Prostate gland (tissue), 2 donors: ENCODE measurements around the gene MYH16.

Experiments used
- POLR2A ChIP-seq: fragments of 450-650 bp; IDR thresholded peaks from one replicate; pipeline ENCODE4 v1.6.1; 2016; ENCODE audit warnings: antibody characterized with exemption, mild to moderate bottlenecking
- POLR2AphosphoS5 ChIP-seq: sonication (generic); formaldehyde crosslinking; IDR thresholded peaks from one replicate; pipeline ENCODE4 v1.6.1; 2017; ENCODE audit warnings: antibody characterized with exemption
- TF ChIP-seq, protein P1 (sequence below), 4 experiments: fragments of 200-600 bp in 2 of 4; fragments of 450-650 bp in 2 of 4; sonication (generic) in 2 of 4; IDR thresholded peaks; 1 replicate in 3 of 4; 2 replicates in 1 of 4; pipeline ENCODE4 v1.5.1; 2016 to 2019; ENCODE audit warnings: antibody characterized with exemption in 4 of 4, mild to moderate bottlenecking in 2 of 4, moderate library complexity in 2 of 4

DNA sequence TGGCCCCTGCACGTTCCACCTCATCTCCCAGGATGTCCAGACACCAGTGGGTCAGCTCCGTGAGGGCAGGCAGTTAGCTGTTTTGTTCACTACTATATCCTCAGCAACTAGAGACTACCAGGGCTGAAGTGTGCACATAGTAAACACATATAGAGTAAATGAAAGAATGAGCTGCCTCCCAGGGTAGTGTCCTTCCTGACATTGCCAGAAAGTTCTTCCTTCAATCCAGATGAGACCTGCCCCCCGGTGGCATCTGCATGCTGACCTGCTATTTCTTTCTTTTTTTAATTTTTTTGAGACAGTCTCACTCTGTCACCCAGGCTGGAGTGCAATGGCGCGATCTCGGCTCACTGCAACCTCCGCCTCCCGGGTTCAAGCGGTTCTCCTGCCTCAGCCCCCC is 39.1 kb downstream of the MYH16 start:
- TF ChIP-seq POLR2AphosphoS5 (no peak), POLR2A (no peak)
- TF ChIP-seq, protein P1, sequence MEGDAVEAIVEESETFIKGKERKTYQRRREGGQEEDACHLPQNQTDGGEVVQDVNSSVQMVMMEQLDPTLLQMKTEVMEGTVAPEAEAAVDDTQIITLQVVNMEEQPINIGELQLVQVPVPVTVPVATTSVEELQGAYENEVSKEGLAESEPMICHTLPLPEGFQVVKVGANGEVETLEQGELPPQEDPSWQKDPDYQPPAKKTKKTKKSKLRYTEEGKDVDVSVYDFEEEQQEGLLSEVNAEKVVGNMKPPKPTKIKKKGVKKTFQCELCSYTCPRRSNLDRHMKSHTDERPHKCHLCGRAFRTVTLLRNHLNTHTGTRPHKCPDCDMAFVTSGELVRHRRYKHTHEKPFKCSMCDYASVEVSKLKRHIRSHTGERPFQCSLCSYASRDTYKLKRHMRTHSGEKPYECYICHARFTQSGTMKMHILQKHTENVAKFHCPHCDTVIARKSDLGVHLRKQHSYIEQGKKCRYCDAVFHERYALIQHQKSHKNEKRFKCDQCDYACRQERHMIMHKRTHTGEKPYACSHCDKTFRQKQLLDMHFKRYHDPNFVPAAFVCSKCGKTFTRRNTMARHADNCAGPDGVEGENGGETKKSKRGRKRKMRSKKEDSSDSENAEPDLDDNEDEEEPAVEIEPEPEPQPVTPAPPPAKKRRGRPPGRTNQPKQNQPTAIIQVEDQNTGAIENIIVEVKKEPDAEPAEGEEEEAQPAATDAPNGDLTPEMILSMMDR (IDR thresholded peaks at IDR 0.05) = no peak
